MM.1S (cell line): ENCODE results near the gene KSR1.

Experiments used
- EZH2 ChIP-seq: fragments of 300-600 bp; sonication (generic); optimal IDR thresholded peaks from 2 replicates; pipeline ENCODE3; 2017; ENCODE audit warnings: low read depth, mild to moderate bottlenecking, antibody characterized with exemption, low read length, mixed read lengths
- TF ChIP-seq, protein P1 (sequence below): fragments of 300-600 bp; sonication (generic); IDR thresholded peaks from 2 replicates; pipeline ENCODE4 v1.5.1; 2016; ENCODE audit warnings: antibody characterized with exemption, low read length, mixed read lengths

DNA sequence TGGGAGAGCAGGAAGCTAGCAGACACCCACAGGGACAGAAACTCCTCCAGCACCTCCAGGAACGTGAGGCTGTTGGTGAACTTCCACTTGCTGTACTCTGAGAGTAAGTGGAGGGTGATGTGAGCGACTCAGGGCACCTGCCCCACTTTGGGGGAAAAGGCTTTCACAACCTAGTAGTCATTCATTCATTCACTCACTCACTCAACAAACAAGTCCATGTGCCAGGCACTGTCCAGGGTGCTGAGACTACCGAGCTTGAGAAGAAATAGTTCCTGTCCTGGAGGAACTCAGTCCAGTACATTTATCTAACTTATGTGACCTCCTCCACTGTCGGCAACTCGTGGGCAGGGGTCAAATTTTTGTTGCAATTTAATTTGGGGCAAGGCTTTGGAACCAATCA is 201.4 kb downstream of the KSR1 start:
- TF ChIP-seq, protein P1, sequence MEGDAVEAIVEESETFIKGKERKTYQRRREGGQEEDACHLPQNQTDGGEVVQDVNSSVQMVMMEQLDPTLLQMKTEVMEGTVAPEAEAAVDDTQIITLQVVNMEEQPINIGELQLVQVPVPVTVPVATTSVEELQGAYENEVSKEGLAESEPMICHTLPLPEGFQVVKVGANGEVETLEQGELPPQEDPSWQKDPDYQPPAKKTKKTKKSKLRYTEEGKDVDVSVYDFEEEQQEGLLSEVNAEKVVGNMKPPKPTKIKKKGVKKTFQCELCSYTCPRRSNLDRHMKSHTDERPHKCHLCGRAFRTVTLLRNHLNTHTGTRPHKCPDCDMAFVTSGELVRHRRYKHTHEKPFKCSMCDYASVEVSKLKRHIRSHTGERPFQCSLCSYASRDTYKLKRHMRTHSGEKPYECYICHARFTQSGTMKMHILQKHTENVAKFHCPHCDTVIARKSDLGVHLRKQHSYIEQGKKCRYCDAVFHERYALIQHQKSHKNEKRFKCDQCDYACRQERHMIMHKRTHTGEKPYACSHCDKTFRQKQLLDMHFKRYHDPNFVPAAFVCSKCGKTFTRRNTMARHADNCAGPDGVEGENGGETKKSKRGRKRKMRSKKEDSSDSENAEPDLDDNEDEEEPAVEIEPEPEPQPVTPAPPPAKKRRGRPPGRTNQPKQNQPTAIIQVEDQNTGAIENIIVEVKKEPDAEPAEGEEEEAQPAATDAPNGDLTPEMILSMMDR: no peak
- TF ChIP-seq EZH2: no peak
